H1 (cell line): ENCODE measurements around the gene KEL.

Experiments
- EP300 ChIP-seq, 2 experiments: IDR thresholded peaks; 1 replicate in 1 of 2; 2 replicates in 1 of 2; pipeline ENCODE4 v1.6.1; 2011 to 2012; ENCODE audit warnings: low read depth in 2 of 2, low read length in 2 of 2, mild to moderate bottlenecking in 2 of 2, borderline replicate concordance in 1 of 2, inconsistent platforms in 1 of 2, moderate library complexity in 1 of 2
- EZH2 ChIP-seq: fragments of 200-600 bp; sonication (generic); IDR thresholded peaks from 2 replicates; pipeline ENCODE4 v1.7.1; 2012; ENCODE audit warnings: low read depth, mild to moderate bottlenecking, moderate library complexity, low read length, inconsistent platforms; ENCODE audit not compliant: severe bottlenecking
- TF ChIP-seq, protein P1 (sequence below), 3 experiments: IDR thresholded peaks; 1 replicate in 2 of 3; 2 replicates in 1 of 3; pipeline versions ENCODE4 v1.5.1 to v1.6.1; 2011; ENCODE audit warnings: low read length in 3 of 3, mild to moderate bottlenecking in 3 of 3, inconsistent platforms in 2 of 3, low read depth in 1 of 3, moderate library complexity in 1 of 3; ENCODE audit not compliant: insufficient read depth in 1 of 3; ENCODE audit errors: control extremely low read depth in 1 of 3

DNA sequence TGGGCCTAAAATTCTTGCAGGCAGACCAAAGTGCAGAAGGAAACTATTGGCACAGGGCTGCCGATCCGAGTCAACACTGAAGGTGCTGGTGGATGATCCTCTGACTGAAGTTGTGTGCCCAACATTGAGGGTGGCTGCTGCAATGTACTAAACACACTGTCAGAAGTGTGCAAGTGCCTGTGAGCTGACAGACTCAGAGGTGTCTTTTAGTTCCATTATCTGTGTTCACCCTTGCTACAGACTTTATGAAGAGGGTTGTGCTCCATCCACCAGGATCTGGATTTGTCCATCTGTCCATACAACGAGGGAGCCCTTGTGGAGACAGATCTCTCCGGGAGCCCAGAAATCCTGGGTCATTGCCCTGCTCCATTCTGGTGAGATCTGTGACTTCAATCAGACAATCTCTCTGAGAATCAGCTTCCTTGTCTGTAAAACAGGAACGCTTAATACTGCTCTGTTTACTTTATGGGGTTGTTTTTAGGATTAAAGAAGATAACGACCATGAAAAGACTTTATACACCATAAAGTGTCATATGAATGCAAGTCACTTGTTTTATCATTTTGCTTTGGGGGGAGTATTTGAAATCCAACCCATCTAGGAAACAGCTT, 67.1 kb downstream of the KEL start:
- TF ChIP-seq, protein P1, sequence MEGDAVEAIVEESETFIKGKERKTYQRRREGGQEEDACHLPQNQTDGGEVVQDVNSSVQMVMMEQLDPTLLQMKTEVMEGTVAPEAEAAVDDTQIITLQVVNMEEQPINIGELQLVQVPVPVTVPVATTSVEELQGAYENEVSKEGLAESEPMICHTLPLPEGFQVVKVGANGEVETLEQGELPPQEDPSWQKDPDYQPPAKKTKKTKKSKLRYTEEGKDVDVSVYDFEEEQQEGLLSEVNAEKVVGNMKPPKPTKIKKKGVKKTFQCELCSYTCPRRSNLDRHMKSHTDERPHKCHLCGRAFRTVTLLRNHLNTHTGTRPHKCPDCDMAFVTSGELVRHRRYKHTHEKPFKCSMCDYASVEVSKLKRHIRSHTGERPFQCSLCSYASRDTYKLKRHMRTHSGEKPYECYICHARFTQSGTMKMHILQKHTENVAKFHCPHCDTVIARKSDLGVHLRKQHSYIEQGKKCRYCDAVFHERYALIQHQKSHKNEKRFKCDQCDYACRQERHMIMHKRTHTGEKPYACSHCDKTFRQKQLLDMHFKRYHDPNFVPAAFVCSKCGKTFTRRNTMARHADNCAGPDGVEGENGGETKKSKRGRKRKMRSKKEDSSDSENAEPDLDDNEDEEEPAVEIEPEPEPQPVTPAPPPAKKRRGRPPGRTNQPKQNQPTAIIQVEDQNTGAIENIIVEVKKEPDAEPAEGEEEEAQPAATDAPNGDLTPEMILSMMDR (IDR thresholded peaks at IDR 0.05; ENCODE audit: control extremely low read depth in 1 of 3, insufficient read depth in 1 of 3, low read depth in 1 of 3, low read length in 3 of 3) = no peak
- no peak for TF ChIP-seq EZH2
- no peak for TF ChIP-seq EP300 (IDR thresholded peaks at IDR 0.05; ENCODE audit: borderline replicate concordance in 1 of 2, low read depth in 2 of 2, low read length in 2 of 2)
